Bronchial epithelial cell (primary cell): Measurements from ENCODE around the gene HSPB3. TPM values are rescaled to one million over a fixed set of nuclear protein-coding genes. Genes with fewer than 3 reads are reported as not detected.

Experiments
- DNase-seq: peaks from one replicate; pipeline ENCODE4 v3.0.0-alpha.2; 2010; ENCODE audit warnings: low read depth
- FAIRE-seq: peaks from 2 replicates; lab custom pipeline; 2011; peaks lifted over from hg19 to GRCh38; lab: Jason Lieb, UNC
- H3K27me3 ChIP-seq: 2 replicates; pipeline ENCODE4 v1.5.1; 2011; ENCODE audit warnings: low read length; ENCODE audit not compliant: control insufficient read depth, insufficient read depth
- H3K36me3 ChIP-seq: 2 replicates; pipeline ENCODE4 v1.5.1; 2011; ENCODE audit warnings: low read length; ENCODE audit not compliant: control insufficient read depth, insufficient read depth
- H3K4me3 ChIP-seq: 2 replicates; pipeline ENCODE4 v1.5.1; 2011; ENCODE audit warnings: mild to moderate bottlenecking, low read depth, low read length, control low read depth
- total RNA-seq: library from RNA; depleted of rRNA; stranded (reverse); fragments of >200 nt; gene quantifications from 2 replicates; pipeline ENCODE4 v1.2.1, GENCODE V29; 2014
- TF ChIP-seq, protein P1 (sequence below): IDR thresholded peaks from 2 replicates; pipeline ENCODE4 v1.5.1; 2011; ENCODE audit warnings: mild to moderate bottlenecking, moderate library complexity, low read length, control low read depth, inconsistent platforms; ENCODE audit not compliant: insufficient read depth, severe bottlenecking

HSPB3 gene, protein sequence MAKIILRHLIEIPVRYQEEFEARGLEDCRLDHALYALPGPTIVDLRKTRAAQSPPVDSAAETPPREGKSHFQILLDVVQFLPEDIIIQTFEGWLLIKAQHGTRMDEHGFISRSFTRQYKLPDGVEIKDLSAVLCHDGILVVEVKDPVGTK
- total RNA-seq = not detected in 2 replicates

DNA sequence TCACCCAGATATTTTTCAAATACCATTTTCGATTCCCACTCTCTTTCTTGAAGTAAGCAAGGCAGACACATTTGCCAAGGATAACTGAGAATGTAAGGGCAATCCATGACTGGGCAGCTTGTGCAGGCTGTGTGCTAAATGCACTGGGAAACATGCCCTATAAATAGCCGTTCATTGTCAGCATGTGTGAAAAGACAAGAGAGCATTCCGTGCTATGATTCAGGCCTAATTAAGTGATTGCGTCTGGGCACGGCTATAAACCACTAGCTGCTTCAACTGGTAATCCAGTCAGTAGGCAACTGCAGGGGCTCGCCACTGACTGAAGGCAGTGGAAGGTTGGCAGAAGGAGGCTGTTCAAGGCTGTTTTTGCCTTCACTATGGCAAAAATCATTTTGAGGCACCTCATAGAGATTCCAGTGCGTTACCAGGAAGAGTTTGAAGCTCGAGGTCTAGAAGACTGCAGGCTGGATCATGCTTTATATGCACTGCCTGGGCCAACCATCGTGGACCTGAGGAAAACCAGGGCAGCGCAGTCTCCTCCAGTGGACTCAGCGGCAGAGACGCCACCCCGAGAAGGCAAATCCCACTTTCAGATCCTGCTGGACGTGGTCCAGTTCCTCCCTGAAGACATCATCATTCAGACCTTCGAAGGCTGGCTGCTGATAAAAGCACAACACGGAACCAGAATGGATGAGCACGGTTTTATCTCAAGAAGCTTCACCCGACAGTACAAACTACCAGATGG, at the start of gene HSPB3:
Gene HSPB3, plus strand, starts transcription at position 287 of the 745 bp plus-strand sequence. Its CDS starts 91 bp downstream, at position 378.
- Histone ChIP-seq H3K4me3 (no peak within 1 kb of the TSS), H3K36me3 (no peaks in the 10 kb centered on the region), H3K27me3 (peaks cover under 1% of the 10 kb centered on the region)
- no peak for FAIRE-seq
- no peak for DNase-seq
- TF ChIP-seq, protein P1, sequence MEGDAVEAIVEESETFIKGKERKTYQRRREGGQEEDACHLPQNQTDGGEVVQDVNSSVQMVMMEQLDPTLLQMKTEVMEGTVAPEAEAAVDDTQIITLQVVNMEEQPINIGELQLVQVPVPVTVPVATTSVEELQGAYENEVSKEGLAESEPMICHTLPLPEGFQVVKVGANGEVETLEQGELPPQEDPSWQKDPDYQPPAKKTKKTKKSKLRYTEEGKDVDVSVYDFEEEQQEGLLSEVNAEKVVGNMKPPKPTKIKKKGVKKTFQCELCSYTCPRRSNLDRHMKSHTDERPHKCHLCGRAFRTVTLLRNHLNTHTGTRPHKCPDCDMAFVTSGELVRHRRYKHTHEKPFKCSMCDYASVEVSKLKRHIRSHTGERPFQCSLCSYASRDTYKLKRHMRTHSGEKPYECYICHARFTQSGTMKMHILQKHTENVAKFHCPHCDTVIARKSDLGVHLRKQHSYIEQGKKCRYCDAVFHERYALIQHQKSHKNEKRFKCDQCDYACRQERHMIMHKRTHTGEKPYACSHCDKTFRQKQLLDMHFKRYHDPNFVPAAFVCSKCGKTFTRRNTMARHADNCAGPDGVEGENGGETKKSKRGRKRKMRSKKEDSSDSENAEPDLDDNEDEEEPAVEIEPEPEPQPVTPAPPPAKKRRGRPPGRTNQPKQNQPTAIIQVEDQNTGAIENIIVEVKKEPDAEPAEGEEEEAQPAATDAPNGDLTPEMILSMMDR = no peak

DNA sequence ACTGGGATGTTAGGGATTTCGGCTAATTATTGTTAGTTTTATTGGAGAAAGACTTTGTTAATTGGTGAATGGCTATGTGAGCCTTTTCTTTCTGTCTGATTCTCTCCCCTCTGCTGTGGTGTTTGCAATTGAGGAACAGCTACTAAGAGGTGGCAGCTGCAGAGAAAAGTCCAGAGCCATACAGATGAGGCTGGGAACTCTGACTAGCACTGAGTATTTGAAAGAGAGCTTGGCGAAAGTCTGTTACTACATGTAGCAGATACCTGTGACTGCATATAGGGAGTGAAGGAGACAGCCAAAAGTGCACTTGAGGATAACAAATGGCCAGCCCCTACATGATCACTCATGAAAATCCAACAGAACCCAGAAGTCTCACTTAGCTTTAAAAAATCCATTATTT, 44.3 kb upstream of the HSPB3 start:
- DNase-seq (no peak), FAIRE-seq (no peak)
- TF ChIP-seq, protein P1 = no peak
- no peak overlapping the region for H3K4me3 ChIP-seq
- H3K36me3 ChIP-seq = no peaks in the 10 kb centered on the region
- no peaks in the 10 kb centered on the region for H3K27me3 ChIP-seq

DNA sequence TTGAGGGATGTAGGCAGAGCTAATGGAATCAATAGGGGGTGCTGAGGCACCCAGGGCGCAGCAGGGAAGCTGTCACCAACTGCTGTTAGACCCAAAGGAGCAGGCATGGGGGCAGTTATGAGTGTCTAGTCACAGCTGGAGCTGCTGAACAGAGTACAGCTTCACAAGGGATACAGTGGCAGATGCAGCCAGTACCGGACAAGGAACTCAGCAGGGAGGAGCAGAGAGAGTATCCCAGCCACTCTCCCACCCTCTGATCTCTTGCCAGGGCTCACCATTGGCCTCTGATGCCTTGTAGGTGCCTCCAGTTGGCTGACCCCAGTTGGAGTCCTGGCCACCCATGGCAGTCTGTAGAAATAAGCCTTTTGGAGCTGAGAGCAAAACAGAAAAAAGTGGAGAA, 42.6 kb upstream of the HSPB3 start:
- Histone ChIP-seq H3K36me3 (no peaks in the 10 kb centered on the region), H3K4me3 (no peak overlapping the region), H3K27me3 (no peaks in the 10 kb centered on the region)
- TF ChIP-seq, protein P1 = no peak
- no peak for FAIRE-seq
- no peak for DNase-seq

DNA sequence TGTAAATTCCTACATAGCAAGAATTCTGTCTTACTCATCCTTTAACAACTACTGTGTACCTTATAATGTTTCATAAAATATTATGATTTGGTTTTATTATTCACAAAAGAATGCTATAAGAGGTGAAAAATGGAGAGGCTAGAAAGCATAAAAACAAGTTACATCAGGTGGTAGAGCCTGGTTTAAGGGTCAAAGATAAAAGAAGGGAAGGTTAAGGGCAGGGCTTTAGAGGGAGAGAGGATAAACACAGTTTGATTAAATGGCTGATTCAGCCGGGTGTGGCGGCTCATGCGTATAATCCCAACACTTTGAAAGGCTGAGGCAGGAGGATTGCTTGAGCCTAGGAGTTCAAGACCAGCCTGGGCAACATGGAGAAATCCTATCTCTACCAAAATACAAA, 40.4 kb upstream of the HSPB3 start:
- TF ChIP-seq, protein P1 = no peak
- no peak for FAIRE-seq
- Histone ChIP-seq H3K4me3 (no peak overlapping the region), H3K27me3 (no peaks in the 10 kb centered on the region), H3K36me3 (no peaks in the 10 kb centered on the region)
- DNase-seq = peak; percentile 17

DNA sequence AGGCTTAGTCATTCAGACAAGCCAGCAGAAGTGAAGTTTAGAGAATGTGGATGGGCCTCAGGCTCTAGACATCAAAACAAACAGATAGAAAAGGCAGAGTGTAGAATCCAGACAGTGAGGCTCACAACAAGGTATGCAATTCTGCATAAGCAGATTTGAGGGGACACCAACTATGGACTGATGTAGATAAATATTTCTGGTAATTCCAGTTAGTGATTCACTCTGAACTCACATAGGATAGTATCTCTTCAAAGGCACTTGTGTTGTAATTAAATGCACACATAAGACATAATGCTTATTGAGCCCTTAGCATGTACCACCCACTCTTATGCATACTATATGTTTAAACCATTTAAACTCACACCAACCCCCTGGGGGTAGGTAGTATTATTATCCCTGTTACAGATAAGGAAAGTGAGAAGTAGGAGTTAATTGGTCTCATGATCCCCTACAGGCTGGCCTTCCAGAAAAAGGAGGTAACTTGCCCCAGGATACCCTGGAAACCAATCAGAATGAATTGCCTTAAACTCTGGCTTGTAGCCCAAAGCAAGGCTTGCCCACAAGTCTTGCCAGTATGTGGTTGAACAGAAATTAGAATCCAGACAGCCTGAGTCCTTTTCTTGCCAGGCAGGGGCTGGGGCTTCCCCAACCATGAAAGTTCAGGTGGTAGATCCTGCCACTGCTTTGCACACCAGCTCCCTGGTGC, 39.5 kb upstream of the HSPB3 start:
- Histone ChIP-seq H3K4me3 (no peak overlapping the region), H3K27me3 (no peaks in the 10 kb centered on the region), H3K36me3 (no peaks in the 10 kb centered on the region)
- TF ChIP-seq, protein P1 = no peak
- peak; percentile 96 for DNase-seq
- FAIRE-seq = no peak
